GM21717 (cell line): Measurements from ENCODE around the gene HEATR5A.

Experiments used
- ATAC-seq: cut with Tn5 transposase; IDR thresholded peaks from one replicate; pipeline ENCODE4 v1.9.1; 2021; ENCODE audit warnings: mild to moderate bottlenecking, moderate library complexity; ENCODE audit not compliant: unreplicated experiment

Gene HEATR5A

DNA sequence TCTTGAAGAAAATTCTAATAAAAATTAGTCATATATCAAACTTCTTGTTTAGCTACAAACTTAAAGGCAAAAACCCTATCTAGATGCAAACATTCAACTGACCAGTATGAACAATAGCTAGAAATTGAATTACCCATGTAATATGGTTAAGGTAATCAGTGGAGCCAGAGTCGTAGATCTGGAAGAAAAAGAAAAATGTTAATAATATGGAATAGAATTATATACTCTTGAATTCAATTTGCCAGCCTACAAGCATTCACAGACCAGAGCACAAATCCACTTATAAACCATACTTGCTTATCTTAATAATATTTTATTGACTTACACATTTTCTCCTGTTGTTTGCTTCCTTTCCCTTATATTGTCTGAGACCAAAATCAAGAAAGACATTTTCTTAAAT is 7.7 kb upstream of the HEATR5A start:
- ATAC-seq: no peak

DNA sequence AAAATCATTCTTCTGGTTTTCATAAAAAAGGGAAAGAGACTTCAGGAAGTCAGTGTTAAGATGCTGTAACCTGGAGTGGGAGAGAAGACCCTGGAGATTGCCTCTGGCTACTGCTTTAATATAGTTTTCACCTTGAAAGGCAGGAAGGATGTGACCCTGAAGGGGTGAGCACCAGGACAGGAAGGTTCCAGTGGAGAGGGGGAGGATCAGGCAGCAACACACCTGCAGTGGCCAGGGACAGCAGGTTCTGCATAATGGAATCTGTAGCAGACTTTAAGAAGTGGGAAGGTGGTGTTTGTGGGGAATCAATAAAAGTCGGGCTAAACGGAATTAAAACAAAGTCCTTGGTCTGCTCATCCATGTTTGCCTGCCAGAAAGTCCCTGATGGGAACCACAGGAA is 6.3 kb upstream of the HEATR5A start:
- no peak for ATAC-seq

DNA sequence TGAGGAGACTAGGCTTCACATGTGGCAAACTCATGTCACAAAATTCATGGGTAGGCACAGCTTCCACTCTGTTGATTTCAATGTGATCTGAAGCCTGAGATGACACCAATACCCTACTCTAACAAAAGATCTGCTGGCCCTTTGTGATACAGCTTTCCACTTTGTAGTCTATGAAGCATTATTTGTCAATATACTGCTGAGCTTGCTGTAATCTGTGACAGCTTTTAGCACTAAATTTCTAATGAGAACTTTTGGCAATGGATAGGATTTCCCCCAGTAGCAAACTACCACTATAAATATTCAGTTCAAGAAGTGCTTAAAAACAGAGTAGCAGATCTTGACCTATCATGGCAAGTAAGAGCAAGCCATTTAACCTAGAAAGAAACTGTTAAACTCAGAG is 5.6 kb upstream of the HEATR5A start:
- no peak for ATAC-seq

- no peak for ATAC-seq
Measured at GRCh38 chr14:31421200-31421599, 850 bp upstream of the HEATR5A start.

DNA sequence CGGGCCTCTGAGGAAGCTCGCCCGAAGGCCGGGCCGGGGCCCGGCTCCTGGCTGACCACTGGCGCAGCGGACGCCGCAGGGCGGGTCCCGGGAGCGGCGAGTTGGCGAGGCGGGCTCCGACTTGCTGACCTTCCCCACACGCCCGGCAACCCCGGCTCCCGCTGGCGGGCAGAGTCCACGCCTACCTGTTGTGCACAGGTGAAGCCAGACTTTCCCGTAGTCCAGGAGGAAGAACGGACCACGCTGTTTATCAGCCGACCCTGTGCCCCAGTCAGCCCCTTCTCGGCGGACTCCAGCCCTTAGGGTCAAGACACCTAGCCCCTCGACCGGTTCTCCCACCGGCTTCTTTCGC is 407 bp downstream of the HEATR5A start:
- peak; percentile 36 for ATAC-seq

- no peak for ATAC-seq
Measured at GRCh38 chr14:31419179-31419966, 977 bp downstream of the HEATR5A start.

DNA sequence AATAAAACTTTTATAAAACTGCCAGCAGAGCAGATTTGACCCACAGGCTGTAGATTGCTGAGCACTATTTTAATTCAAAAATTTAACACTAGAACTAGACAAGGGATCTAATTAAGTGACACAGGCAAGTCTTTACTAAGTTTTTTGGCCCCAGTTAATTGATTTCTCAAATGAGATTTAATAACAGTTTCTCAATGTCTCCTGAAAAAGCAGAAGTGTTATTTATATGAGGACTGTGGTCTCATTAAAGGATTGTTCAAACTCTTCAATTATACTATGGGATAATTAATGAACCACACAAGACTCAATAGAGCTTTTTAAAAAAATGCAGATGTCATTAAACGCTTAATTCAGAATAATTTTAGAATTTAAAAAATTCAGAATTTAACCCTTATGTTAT is 1.9 kb downstream of the HEATR5A start:
- ATAC-seq: no peak

GRCh38 chr14:31414190-31414833 is 6.0 kb downstream of the HEATR5A start:
- ATAC-seq: no peak

- no peak for ATAC-seq
Measured at GRCh38 chr14:31411218-31411727, 9.1 kb downstream of the HEATR5A start.

DNA sequence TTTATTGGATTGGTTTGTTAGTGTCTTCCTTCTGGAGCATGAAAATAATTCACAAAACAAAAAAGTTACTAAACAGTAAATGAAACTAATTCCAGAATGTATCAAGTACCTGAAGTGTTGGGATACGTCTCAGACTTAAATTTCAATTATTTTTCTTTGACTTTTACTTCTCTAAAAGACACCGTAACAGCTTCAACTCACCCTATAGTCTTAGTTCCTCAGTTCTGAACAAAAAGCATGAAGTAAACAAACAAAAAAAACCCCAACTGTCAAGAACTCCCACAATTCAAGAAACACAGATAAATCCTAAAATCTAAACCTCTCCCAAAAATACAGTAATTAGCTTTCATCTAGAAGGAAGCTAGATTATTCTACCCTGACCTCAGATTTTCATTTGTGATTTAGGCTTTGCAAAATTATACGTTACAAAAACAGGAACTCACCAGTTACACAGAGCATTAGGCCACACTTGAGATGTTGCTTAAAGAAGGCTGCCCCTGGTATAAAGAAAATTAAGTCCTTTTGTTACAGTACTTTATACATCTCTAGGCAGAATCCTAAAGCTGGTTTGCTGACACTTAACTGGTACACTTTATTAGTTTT is 10.2 kb downstream of the HEATR5A start:
- ATAC-seq: no peak

GRCh38 chr14:31408421-31408820 is 11.9 kb downstream of the HEATR5A start:
- ATAC-seq: no peak

DNA sequence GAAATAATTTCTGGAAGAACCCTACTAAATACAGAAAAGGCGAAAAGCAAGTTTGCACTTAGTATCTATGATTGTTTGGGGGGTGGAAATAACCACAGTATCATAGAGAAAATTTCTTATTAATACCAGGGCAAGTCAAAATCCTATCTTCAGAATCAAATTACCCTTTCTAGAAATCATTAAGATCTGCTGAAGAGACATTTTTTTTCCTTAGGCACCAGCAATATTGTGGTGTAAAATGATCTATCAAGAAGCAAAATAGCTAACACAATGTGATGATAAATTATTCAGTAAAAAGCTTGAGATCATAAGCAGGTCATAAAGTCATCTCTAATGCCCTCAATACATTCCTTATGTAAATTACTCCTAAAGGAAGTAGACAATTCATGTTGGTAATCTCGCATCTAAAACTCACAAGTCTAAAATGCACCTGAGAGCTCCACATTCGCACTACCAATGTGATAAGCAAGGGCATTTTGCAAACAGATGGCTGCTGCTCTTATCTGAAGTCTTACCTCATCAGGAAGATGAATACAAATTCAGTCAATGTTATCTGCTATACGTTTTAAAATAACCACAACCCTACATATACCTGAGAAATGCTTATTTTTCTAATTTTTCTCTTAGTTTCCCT is 14.6 kb downstream of the HEATR5A start:
- no peak for ATAC-seq

- ATAC-seq: no peak
Measured at GRCh38 chr14:31405106-31405505, 15.2 kb downstream of the HEATR5A start.

GRCh38 chr14:31403707-31404106 is 16.6 kb downstream of the HEATR5A start:
- ATAC-seq: no peak

DNA sequence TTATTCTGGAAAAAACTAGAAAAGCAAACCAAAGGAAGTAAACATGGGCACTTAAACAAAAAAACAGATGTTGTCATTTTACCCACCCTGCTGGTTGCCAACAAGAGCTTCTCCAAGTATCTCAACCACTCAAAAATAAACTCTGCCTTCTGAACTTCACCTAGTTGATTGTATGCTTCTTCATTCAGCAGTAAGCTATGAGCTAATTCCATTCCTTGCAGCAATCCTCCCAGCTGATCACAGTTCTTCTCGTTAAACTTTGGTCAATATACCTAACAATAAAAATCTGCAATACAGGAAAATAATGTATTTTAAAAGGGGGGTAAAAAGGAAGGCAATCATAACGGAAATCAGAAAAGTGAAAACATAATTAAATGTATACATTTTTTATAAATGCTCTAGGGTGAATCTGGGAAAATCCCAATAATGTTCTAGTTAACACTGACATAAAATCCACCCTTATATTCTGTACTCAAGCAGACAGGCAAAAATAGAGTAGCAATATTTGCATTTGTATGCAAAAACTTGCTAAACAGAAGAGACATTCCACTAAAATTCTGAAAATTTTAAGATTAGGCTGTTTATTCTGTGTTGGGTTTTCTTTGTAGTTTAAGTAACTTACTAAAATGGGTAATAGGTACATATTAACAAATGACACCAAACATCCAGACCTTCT is 17.4 kb downstream of the HEATR5A start:
- ATAC-seq: no peak

DNA sequence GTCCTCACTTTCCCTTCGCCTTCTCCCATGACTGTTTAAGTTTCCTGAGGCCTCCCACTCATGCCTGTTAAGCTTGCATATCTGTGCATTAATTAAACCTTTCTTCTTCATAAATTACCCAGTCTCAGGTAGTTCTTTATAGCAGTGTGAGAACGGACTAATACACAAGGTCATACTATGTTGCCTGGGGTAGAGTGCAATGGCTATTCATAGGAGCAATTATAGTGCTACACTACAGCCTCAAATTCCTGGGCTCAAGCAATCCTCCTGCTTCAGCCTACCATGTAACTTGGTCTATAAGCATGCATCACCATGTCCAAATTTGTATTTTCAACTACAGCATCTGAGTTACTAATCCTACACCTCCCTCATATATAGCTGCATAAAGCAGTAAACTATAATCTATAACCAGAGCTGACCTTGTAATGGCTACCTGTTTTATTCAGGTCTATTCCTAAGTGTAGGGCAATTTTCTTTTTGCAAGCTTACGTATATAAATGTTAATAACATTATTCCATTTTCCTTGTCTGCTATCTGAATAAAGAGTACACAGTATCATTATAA is 18.9 kb downstream of the HEATR5A start:
- ATAC-seq: no peak

- ATAC-seq: no peak
Measured at GRCh38 chr14:31400031-31400638, 20.2 kb downstream of the HEATR5A start.

GRCh38 chr14:31395572-31396205 is 24.7 kb downstream of the HEATR5A start:
- no peak for ATAC-seq

GRCh38 chr14:31395119-31395518 is 25.2 kb downstream of the HEATR5A start:
- ATAC-seq: no peak

GRCh38 chr14:31391977-31392503 is 28.3 kb downstream of the HEATR5A start:
- ATAC-seq: no peak
